ENCODE results near the gene ANKRD24. TPM values are rescaled to one million over a fixed set of nuclear protein-coding genes. Genes with fewer than 3 reads are reported as not detected.
A peak's percentile ranks its signal among the peaks of the same experiment; 100 is the strongest.

ANKRD24 gene
- total and polyA plus RNA-seq, 2 experiments from 2014 or later = 3.7 to 18.0 TPM

- Histone ChIP-seq H3F3A (replicated peaks; ENCODE audit: low read depth) (0 out of 2 replicates have a peak, but pooled peaks cover 3% of the 10 kb centered on the region), H3K9me2 (ENCODE audit: insufficient read depth) (no peaks in the 10 kb centered on the region), H3K79me2 (replicated peaks; ENCODE audit: insufficient read depth) (no peaks in the 10 kb centered on the region), H3K4me3 (0 out of 2 replicates have a peak within 1 kb of the TSS, but pooled peaks have one; percentile 26), H3K4me2 (peak within 1 kb of the TSS; percentile 66; the same call in 1 of the 2 replicates), H3K27ac (ENCODE audit: low read depth) (no peak within 1 kb of the TSS), H3K27me3 (ENCODE audit: insufficient read depth) (no peaks in the 10 kb centered on the region), H4K20me1 (replicated peaks; ENCODE audit: insufficient read depth) (no peaks in the 10 kb centered on the region), H2AFZ (peak within 1 kb of the TSS; percentile 23), H3K36me3 (ENCODE audit: insufficient read depth) (no peaks in the 10 kb centered on the region), H3K4me1 (ENCODE audit: insufficient read depth) (no peaks in the 10 kb centered on the region; the same call in 1 of the 2 replicates)
- TF ChIP-seq CREB1 (CRISPR knock-in tag; IDR thresholded peaks at IDR 0.05; ENCODE audit: low read depth) = no peak
- TF ChIP-seq ETS1 (IDR thresholded peaks at IDR 0.05) = no peak
- no peak for TF ChIP-seq JUNB (IDR thresholded peaks at IDR 0.05; ENCODE audit: unreplicated experiment)
- no peak for TF ChIP-seq REST (IDR thresholded peaks at IDR 0.05; ENCODE audit: unreplicated experiment)
- no peak for TF ChIP-seq ZNF462 (CRISPR knock-in tag; IDR thresholded peaks at IDR 0.05)
- no peak for TF ChIP-seq ZNF331 (CRISPR knock-in tag; IDR thresholded peaks at IDR 0.05; ENCODE audit: low read depth)
- no peak for TF ChIP-seq EZH2 (IDR thresholded peaks at IDR 0.05; ENCODE audit: low read depth, unreplicated experiment)
- TF ChIP-seq NANOG (IDR thresholded peaks at IDR 0.05; ENCODE audit: borderline replicate concordance) = no peak
- TF ChIP-seq EZH2phosphoT487 (IDR thresholded peaks at IDR 0.05; ENCODE audit: unreplicated experiment) = no peak
- no peak for TF ChIP-seq ZNF114 (CRISPR knock-in tag; IDR thresholded peaks at IDR 0.05)
- no peak for TF ChIP-seq POLR2AphosphoS5 (IDR thresholded peaks at IDR 0.05; ENCODE audit: low read depth)
- no peak for TF ChIP-seq CTCF (conservative IDR thresholded peaks at IDR 0.05; ENCODE audit: low read depth in 2 of 2)
- TF ChIP-seq STAT1 (IDR thresholded peaks at IDR 0.05; ENCODE audit: unreplicated experiment) = no peak
- no peaks in the 10 kb centered on the region for H3K4me1 Mint-ChIP-seq
- H3K27me3 Mint-ChIP-seq (ENCODE audit: insufficient read depth, low read depth, poor library complexity) = peaks cover 7% of the 10 kb centered on the region
- H3K4me3 Mint-ChIP-seq = no peak within 1 kb of the TSS; the same call in 2 of the 3 replicates
- H3K27ac Mint-ChIP-seq = no peak within 1 kb of the TSS
- peaks cover 4% of the 10 kb centered on the region; the same call in 1 of the 3 replicates for H3K36me3 Mint-ChIP-seq (ENCODE audit: low read depth)
- ATAC-seq (peak; percentile 55), DNase-seq (ENCODE audit: low spot score) (peak; percentile 37)
- H3K9me3 Mint-ChIP-seq = no peaks in the 10 kb centered on the region; the same call in 2 of the 3 replicates
Measured at GRCh38 chr19:4229179-4229931, 46.9 kb downstream of the ANKRD24 start, which contains the start of gene EBI3. EBI3 (plus strand) TSS chr19:4229523; CDS start chr19:4229551, 28 bp downstream.
